Measurements from ENCODE around the gene SLC39A6.

DNA sequence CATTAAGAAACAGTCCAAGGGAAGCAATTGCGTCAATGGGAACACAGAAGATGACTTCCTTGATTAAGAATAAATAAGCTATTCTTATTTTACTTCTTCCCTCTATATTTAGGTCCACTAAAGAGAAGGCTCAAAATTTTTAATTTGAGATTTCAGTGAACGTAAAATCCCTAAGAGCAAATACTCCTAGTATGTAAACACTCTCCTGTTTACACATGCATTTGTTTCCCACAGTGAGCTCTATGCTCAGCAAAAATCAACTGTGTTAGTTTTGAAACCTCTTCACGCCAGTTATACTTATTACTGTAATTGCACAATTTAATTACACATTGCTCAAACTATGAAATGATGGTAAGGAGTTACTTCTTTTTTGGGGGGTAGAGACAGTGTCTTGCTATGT, 8.8 kb downstream of the SLC39A6 start:
- no peak for TF ChIP-seq EZH2 (IDR thresholded peaks at IDR 0.05; ENCODE audit: low read depth, unreplicated experiment)
- TF ChIP-seq, protein P1, sequence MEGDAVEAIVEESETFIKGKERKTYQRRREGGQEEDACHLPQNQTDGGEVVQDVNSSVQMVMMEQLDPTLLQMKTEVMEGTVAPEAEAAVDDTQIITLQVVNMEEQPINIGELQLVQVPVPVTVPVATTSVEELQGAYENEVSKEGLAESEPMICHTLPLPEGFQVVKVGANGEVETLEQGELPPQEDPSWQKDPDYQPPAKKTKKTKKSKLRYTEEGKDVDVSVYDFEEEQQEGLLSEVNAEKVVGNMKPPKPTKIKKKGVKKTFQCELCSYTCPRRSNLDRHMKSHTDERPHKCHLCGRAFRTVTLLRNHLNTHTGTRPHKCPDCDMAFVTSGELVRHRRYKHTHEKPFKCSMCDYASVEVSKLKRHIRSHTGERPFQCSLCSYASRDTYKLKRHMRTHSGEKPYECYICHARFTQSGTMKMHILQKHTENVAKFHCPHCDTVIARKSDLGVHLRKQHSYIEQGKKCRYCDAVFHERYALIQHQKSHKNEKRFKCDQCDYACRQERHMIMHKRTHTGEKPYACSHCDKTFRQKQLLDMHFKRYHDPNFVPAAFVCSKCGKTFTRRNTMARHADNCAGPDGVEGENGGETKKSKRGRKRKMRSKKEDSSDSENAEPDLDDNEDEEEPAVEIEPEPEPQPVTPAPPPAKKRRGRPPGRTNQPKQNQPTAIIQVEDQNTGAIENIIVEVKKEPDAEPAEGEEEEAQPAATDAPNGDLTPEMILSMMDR (conservative IDR thresholded peaks at IDR 0.05; ENCODE audit: low read depth in 2 of 2): no peak

Data from GM23338 (cell line).